PC-3 (cell line): Measurements from ENCODE around the gene HMG20A. TPM values are rescaled to one million over a fixed set of nuclear protein-coding genes. Genes with fewer than 3 reads are reported as not detected.

ENCODE experiments used
- ATAC-seq: fragments of 200-7000 bp; cut with Tn5 transposase; 2 replicates; pipeline ENCODE4 v1.9.1; 2020; ENCODE audit warnings: mild to moderate bottlenecking, moderate library complexity
- BruUV-seq: library from RNA; stranded (reverse); fragments of 400-500 nt; replicated peaks from 2 replicates; lab custom pipeline; 2021; lab: Mats Ljungman, UMichigan
- CTCF ChIA-PET: fragments of 300-600 bp; sonication (Branson Sonifier 250); formaldehyde crosslinking; loops from one replicate; lab custom pipeline; 2022; ENCODE audit warnings: antibody characterized with exemption; lab: Charles Lee
- POLR2A ChIA-PET: fragments of 300-600 bp; sonication (Branson Sonifier 250); formaldehyde crosslinking; loops from one replicate; lab custom pipeline; 2022; ENCODE audit warnings: antibody characterized with exemption; ENCODE audit not compliant: unreplicated experiment; lab: Charles Lee
- DNase-seq: peaks from one replicate; pipeline ENCODE4 v3.0.0-alpha.2; 2015
- H2AFZ ChIP-seq: fragments of 300-600 bp; sonication (generic); 2 replicates; pipeline ENCODE4 v1.6.0; 2016; ENCODE audit warnings: antibody characterized with exemption, low read length
- H3F3A ChIP-seq: fragments of 300-600 bp; sonication (generic); one replicate; pipeline ENCODE4 v1.6.0; 2017; ENCODE audit warnings: antibody characterized with exemption, low read length, control low read depth, mild to moderate bottlenecking; ENCODE audit not compliant: unreplicated experiment
- H3K27ac ChIP-seq: fragments of 300-600 bp; sonication (generic); 2 replicates; pipeline ENCODE4 v1.5.1; 2016; ENCODE audit warnings: mild to moderate bottlenecking, low read length
- H3K27me3 ChIP-seq: fragments of 300-600 bp; sonication (generic); 2 replicates; pipeline ENCODE4 v1.6.1; 2016; ENCODE audit warnings: low read length, mixed read lengths
- H3K36me3 ChIP-seq: fragments of 300-600 bp; sonication (generic); 2 replicates; pipeline ENCODE4 v1.6.1; 2016; ENCODE audit warnings: low read depth, mixed run types, low read length, mixed read lengths
- H3K4me1 ChIP-seq: fragments of 300-600 bp; sonication (generic); 2 replicates; pipeline ENCODE4 v1.5.1; 2016; ENCODE audit warnings: low read length; ENCODE audit not compliant: insufficient read depth
- H3K4me2 ChIP-seq: fragments of 300-600 bp; sonication (generic); 2 replicates; pipeline ENCODE4 v1.6.0; 2016; ENCODE audit warnings: low read length
- H3K4me3 ChIP-seq: fragments of 300-600 bp; sonication (generic); 2 replicates; pipeline ENCODE4 v1.5.1; 2016; ENCODE audit warnings: mild to moderate bottlenecking, low read length, mixed read lengths
- H3K79me2 ChIP-seq: fragments of 300-600 bp; sonication (generic); 2 replicates; pipeline ENCODE4 v1.6.1; 2017; ENCODE audit warnings: low read length, mixed read lengths
- H3K9ac ChIP-seq: fragments of 300-600 bp; sonication (generic); 2 replicates; pipeline ENCODE4 v1.6.0; 2016; ENCODE audit warnings: mild to moderate bottlenecking, low read length
- H3K9me2 ChIP-seq: fragments of 300-600 bp; sonication (generic); replicated peaks from 2 replicates; pipeline ENCODE4 v1.6.1; 2016; ENCODE audit warnings: mixed run types, low read length, mixed read lengths
- H3K9me3 ChIP-seq: fragments of 300-600 bp; sonication (generic); 2 replicates; pipeline ENCODE4 v1.6.1; 2016; ENCODE audit warnings: low read length, mixed read lengths
- H4K20me1 ChIP-seq: fragments of 300-600 bp; sonication (generic); 2 replicates; pipeline ENCODE4 v1.6.1; 2016; ENCODE audit warnings: low read length, mixed read lengths
- EZH2 ChIP-seq: fragments of 300-600 bp; sonication (generic); IDR thresholded peaks from one replicate; pipeline ENCODE4 v1.6.1; 2017; ENCODE audit warnings: antibody characterized with exemption, mild to moderate bottlenecking, low read length; ENCODE audit not compliant: unreplicated experiment
- EZH2phosphoT487 ChIP-seq: fragments of 300-600 bp; sonication (generic); IDR thresholded peaks from 2 replicates; pipeline ENCODE4 v1.6.1; 2018; ENCODE audit warnings: mild to moderate bottlenecking, antibody characterized with exemption, low read length, borderline replicate concordance
- intact Hi-C: fragments of 100-400 bp; cut with micrococcal nuclease; formaldehyde crosslinking; loops from 2 replicates; pipeline ENCODE4 v1.9.0; 2023
- total RNA-seq: library from RNA; depleted of rRNA; stranded (reverse); fragments of >200 nt; gene quantifications from 2 replicates; pipeline ENCODE4 v1.2.3, GENCODE V29; 2014
- TF ChIP-seq, protein P1 (sequence below): fragments of 300-600 bp; sonication (generic); conservative IDR thresholded peaks from 2 replicates; pipeline ENCODE4 v1.5.1; 2017; ENCODE audit warnings: antibody characterized with exemption, low read depth, mild to moderate bottlenecking, low read length

The HMG20A gene
- total RNA-seq, 1 experiment from 2014 or later, result 17.6 TPM

DNA sequence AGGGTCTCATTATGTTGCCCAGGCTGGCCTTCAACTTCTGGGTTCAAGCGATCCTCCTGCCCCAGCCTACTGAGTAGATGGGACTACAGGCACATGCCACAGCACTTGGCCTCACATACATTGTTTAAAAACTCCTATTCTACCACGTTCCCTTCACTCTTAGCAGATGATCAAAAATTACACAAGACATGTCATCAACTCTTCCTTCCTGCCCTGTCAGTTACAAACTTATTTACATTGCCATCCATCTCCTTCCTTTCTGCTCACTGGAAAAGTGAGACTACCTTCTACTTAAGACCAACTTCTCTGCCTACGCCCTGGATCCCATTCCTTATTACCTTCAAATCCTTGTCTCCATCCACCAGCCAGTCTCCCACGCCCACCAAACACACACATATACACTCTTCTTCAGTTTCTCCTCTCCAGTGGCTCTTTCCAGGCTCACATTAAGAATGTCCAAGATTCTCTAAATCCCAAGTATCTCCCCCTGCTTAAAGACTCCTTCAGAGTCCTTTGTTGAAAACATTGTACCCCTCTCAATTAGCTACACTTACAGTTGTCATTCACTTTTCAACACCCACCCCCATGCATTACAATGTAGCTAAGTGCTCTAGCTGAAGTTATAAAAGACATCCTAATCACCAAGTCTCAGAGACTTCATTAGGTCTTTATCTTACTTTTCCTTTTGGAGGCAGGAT lies 5.1 kb upstream of the HMG20A start:
- BruUV-seq, result no TSS peak
- H3K9ac ChIP-seq, result no peak overlapping the region
- DNase-seq (no peak), ATAC-seq (no peak)
- no peaks in the 10 kb centered on the region for H3F3A ChIP-seq
- H3K4me2 ChIP-seq, result no peak overlapping the region
- no peaks in the 10 kb centered on the region for H3K36me3 ChIP-seq
- H3K27me3 ChIP-seq, result no peaks in the 10 kb centered on the region
- H3K4me1 ChIP-seq, result peaks cover 25% of the 10 kb centered on the region
- intact Hi-C loops, result loop anchor here (10.0 kb wide), 2 partner anchors 101 to 351 kb away; no protein-coding TSS in a partner anchor
- H3K27ac ChIP-seq, result no peak overlapping the region
- ChIA-PET CTCF (no interaction called here), POLR2A (no interaction called here)
- no peaks in the 10 kb centered on the region for H3K9me2 ChIP-seq
- no peaks in the 10 kb centered on the region for H3K9me3 ChIP-seq
- H3K79me2 ChIP-seq, result peaks cover 73% of the 10 kb centered on the region
- H3K4me3 ChIP-seq, result no peak overlapping the region
- no peak overlapping the region for H2AFZ ChIP-seq
- TF ChIP-seq EZH2phosphoT487 (no peak), EZH2 (no peak)
- TF ChIP-seq, protein P1, sequence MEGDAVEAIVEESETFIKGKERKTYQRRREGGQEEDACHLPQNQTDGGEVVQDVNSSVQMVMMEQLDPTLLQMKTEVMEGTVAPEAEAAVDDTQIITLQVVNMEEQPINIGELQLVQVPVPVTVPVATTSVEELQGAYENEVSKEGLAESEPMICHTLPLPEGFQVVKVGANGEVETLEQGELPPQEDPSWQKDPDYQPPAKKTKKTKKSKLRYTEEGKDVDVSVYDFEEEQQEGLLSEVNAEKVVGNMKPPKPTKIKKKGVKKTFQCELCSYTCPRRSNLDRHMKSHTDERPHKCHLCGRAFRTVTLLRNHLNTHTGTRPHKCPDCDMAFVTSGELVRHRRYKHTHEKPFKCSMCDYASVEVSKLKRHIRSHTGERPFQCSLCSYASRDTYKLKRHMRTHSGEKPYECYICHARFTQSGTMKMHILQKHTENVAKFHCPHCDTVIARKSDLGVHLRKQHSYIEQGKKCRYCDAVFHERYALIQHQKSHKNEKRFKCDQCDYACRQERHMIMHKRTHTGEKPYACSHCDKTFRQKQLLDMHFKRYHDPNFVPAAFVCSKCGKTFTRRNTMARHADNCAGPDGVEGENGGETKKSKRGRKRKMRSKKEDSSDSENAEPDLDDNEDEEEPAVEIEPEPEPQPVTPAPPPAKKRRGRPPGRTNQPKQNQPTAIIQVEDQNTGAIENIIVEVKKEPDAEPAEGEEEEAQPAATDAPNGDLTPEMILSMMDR, result no peak
- H4K20me1 ChIP-seq, result peaks cover 4% of the 10 kb centered on the region; the same call in 1 of the 2 replicates

GRCh38 chr15:77416148-77416455 lies 4.6 kb upstream of the HMG20A start:
- Histone ChIP-seq H3K9ac (no peak overlapping the region), H3K4me3 (no peak overlapping the region), H3K27ac (no peak overlapping the region), H3K79me2 (peaks cover 73% of the 10 kb centered on the region), H3K4me2 (no peak overlapping the region), H3K9me2 (no peaks in the 10 kb centered on the region), H3K36me3 (no peaks in the 10 kb centered on the region), H2AFZ (no peak overlapping the region), H4K20me1 (peaks cover 4% of the 10 kb centered on the region; the same call in 1 of the 2 replicates), H3K9me3 (no peaks in the 10 kb centered on the region), H3K27me3 (no peaks in the 10 kb centered on the region), H3F3A (no peaks in the 10 kb centered on the region), H3K4me1 (peaks cover 25% of the 10 kb centered on the region)
- ChIA-PET CTCF (no interaction called here), POLR2A (no interaction called here)
- BruUV-seq, result no TSS peak
- DNase-seq, result no peak
- intact Hi-C loops, result loop anchor here (10.0 kb wide), 2 partner anchors 101 to 351 kb away; no protein-coding TSS in a partner anchor
- ATAC-seq, result no peak
- TF ChIP-seq, protein P1, result no peak
- no peak for TF ChIP-seq EZH2
- TF ChIP-seq EZH2phosphoT487, result no peak

GRCh38 chr15:77416954-77417353 lies 3.7 kb upstream of the HMG20A start:
- no peaks in the 10 kb centered on the region for H3K9me3 ChIP-seq
- H3K27ac ChIP-seq, result no peak overlapping the region
- H3K79me2 ChIP-seq, result peaks cover 79% of the 10 kb centered on the region
- no peak for ATAC-seq
- TF ChIP-seq EZH2phosphoT487 (no peak), EZH2 (no peak)
- TF ChIP-seq, protein P1, result no peak
- peaks cover 4% of the 10 kb centered on the region; the same call in 1 of the 2 replicates for H4K20me1 ChIP-seq
- no peak overlapping the region for H2AFZ ChIP-seq
- H3K4me3 ChIP-seq, result no peak overlapping the region
- H3K9me2 ChIP-seq, result no peaks in the 10 kb centered on the region
- no peaks in the 10 kb centered on the region for H3F3A ChIP-seq
- DNase-seq, result peak; percentile 58
- no peak overlapping the region for H3K9ac ChIP-seq
- POLR2A ChIA-PET, result no interaction called here
- no peaks in the 10 kb centered on the region for H3K27me3 ChIP-seq
- H3K4me2 ChIP-seq, result peak overlapping the region; percentile 56
- peaks cover 30% of the 10 kb centered on the region for H3K4me1 ChIP-seq
- CTCF ChIA-PET, result no interaction called here
- BruUV-seq, result no TSS peak
- no peaks in the 10 kb centered on the region for H3K36me3 ChIP-seq
- intact Hi-C loops, result loop anchor here (10.0 kb wide), 2 partner anchors 102 to 352 kb away; no protein-coding TSS in a partner anchor
